ENCODE measurements around the gene FGFRL1.

- TF ChIP-seq YY1 (IDR thresholded peaks at IDR 0.05; ENCODE audit: insufficient read depth, insufficient read length) (no peak), ZNF274 (IDR thresholded peaks at IDR 0.05; ENCODE audit: low read depth, low read length) (no peak)
Measured at GRCh38 chr4:1043651-1044468, 32.4 kb downstream of the FGFRL1 start.
